GM18517 (cell line): ENCODE data around the gene FGF21.
"Not testable (repeated sequence)": the region's sequence is repeated elsewhere in the genome, so short reads cannot be mapped to it uniquely, and the experiment has no call there.

ENCODE experiments used
- ATAC-seq: cut with Tn5 transposase; IDR thresholded peaks from one replicate; pipeline ENCODE4 v1.9.1; 2021; ENCODE audit warnings: mild to moderate bottlenecking, moderate library complexity; ENCODE audit not compliant: unreplicated experiment

Gene FGF21

DNA sequence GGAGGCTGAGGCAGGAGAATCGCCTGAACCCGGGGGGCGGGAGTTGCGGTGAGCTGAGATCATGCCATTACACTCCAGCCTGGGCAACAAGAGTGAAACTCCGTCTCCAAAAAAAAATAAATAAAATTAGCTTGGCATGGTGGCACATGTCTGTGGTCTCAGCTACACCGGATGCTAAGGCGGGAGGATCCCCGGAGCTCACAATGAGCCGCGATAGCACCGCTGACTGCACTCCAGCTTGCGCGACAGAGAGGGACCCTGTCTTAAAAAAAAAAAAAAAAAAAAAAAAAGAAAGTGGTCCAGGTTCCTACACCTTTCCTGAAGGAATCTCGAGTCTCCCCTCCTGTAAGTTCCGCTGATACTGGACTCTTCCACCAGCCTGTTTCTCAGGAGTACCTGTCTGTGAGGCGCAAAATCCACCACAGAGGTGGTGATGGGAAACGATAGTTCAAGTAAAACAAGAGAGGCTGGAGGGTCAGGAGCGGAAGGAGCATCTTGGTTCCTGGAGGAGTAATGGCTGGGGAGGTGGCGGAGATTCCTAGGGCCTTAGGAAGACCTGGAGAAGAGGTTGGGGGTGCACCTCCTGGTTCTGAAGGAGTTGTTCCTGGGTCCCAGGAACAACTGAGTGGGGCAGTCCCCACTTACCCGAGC is 3.4 kb upstream of the FGF21 start:
- ATAC-seq, result no peak

GRCh38 chr19:48752496-48753365 is 2.6 kb upstream of the FGF21 start, which contains the start of gene FUT1:
Gene FUT1 (minus strand): TSS chr19:48752641. CDS start chr19:48751281, 1,360 bp downstream.
- no peak for ATAC-seq

GRCh38 chr19:48755787-48756186 is 463 bp downstream of the FGF21 start:
- no peak for ATAC-seq

GRCh38 chr19:48756212-48756611 is 888 bp downstream of the FGF21 start:
- no peak for ATAC-seq

- ATAC-seq, result no peak
These were observed 1.4 kb downstream of the FGF21 start for GRCh38 chr19:48756686-48757085.

DNA sequence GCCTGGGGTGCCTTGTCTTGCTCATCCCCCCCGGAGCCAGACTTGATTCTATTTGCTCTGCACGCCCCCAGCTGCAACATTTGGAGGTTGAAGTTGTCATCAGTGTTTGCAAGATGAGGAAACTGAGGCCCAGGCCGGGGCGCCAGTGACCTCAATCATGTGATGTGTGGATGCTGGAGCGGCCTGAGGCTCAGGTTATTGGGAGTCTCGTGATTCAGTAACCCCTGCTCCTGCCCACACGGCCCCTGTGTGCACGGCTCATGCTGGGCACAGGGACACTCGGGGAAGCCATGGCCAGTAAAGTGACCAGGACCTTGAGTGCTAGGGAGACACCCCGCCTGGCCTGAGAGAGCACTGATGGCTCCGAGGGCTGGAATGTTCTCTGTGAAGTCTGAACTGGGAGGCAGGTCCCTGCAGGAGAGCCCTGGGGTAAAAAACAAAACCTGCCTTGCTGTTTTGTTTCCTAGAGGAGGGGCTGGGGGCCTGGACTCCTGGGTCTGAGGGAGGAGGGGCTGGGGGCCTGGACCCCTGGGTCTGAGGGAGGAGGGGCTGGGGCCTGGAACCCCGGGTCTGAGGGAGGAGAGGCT is 1.9 kb downstream of the FGF21 start:
- ATAC-seq, result no peak

- no peak for ATAC-seq
These were observed 2.4 kb downstream of the FGF21 start for GRCh38 chr19:48757741-48758144.

GRCh38 chr19:48760504-48761205 is 5.3 kb downstream of the FGF21 start:
- ATAC-seq, result no peak

DNA sequence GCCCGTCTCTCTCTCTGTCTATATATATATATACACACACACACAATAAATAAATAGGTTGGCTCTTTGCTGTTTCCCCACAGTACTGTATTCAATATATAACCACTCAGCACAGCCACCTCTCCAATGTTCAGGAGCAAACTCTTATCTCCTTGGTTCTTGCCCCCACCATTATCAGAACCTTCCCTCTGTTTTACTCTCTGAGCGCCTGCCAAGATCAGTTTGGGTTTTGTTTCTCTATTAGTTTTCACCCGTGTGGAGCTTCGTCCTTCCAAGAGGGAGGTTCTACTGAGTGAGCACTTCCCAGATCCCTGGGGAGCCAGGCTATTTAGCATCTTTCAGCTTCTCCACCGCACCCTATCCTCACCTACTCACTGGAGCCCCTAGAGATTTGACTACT is 10.5 kb downstream of the FGF21 start:
- ATAC-seq, result not testable (repeated sequence)

- not testable (repeated sequence) for ATAC-seq
These were observed 12.9 kb downstream of the FGF21 start for GRCh38 chr19:48768171-48768753.

GRCh38 chr19:48768994-48769713 is 13.8 kb downstream of the FGF21 start:
- no peak for ATAC-seq

- no peak for ATAC-seq
These were observed 14.9 kb downstream of the FGF21 start for GRCh38 chr19:48770266-48770665.

GRCh38 chr19:48770734-48771472 is 15.6 kb downstream of the FGF21 start:
- ATAC-seq, result no peak

GRCh38 chr19:48772503-48772953 is 17.2 kb downstream of the FGF21 start:
- no peak for ATAC-seq

GRCh38 chr19:48777139-48777538 is 21.8 kb downstream of the FGF21 start:
- ATAC-seq, result no peak

- ATAC-seq, result no peak
These were observed 22.4 kb downstream of the FGF21 start for GRCh38 chr19:48777720-48778119.

DNA sequence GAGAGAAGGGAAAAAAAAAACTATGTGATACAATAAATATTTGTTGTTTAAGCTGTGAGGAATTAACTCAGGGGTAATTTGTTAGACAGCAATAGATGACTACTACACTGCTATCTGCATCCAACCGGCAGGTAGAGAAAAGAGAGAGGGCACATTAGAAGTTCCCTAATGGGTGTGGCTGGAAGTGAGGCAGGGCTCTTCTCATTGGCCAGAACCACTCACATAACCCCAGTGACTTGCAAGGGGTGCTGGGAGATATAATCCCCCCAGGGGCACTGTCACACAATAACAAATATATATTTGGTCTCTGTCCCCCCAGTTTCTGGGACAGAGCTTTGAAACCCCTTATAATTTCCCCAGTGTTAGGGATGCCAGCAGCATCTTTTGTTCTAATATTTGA is 24.3 kb downstream of the FGF21 start:
- ATAC-seq, result no peak

DNA sequence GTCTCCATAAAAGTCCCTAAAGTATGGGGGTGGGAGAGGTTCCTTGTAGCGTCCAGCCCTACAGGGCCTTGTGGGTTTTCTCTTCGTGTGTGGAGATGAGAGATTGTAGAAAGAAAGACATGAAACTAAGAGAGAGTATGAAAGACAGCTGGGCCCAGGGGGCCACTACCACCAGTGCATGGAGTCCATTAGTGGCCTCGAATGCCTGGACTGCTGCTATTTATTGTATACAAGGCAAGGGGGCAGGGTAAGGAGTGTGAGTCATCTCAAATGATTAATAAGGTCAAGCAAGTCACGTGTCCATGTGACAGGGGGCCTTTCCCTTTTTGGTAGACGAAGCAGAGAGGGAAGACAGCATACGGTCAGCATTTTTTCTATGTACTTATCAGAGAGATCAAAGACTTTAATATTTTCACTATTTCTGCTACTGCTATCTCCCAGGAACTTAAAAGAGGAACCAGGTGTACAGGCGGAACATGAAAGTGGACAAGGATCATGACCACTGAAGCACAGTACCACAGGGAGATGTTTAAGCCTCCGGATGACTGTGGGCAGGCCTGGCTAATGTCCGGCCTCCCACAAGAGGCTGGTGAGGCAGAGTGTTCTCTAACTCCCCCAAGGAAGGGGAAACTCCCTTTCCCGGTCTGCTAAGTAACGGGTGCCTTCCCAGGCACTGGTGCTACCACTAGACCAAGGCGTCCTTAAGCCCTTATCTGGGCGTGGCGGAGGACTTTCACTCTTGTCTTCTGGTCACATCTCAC is 25.5 kb downstream of the FGF21 start:
- ATAC-seq, result no peak

DNA sequence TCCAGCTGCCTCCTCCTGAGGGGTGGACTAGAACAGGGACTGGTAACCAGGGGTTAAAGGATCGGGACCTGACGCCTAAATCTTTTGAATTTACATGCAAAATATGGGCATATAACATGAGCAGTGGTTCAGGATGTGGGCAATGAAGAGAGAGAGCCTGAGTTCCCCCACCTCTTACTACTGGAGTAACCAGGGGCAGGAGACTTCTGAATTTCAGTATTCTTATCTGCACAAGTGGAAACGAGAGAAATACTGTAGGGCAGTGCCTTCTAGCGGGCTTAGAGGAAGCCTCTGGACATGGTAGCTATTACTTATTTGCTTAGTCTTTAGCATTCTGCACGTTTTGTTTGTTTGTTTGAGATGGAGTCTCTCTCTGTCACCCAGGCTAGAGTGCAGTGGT is 29.2 kb downstream of the FGF21 start:
- no peak for ATAC-seq
